NCI-H524 (cell line): ENCODE results near the gene CBLN3.

ENCODE experiments used
- DNase-seq, 2 experiments: peaks; one replicate each; lab custom pipeline; 2025; lab: John Stamatoyannopoulos, UW

CBLN3 gene

GRCh38 chr14:24426150-24426911 is 3.1 kb downstream of the CBLN3 start:
- no peak for DNase-seq

GRCh38 chr14:24425704-24426103 is 3.8 kb downstream of the CBLN3 start:
- DNase-seq, result no peak

- DNase-seq, result no peak
Observed at GRCh38 chr14:24422694-24423601, 6.5 kb downstream of the CBLN3 start.

- no peak for DNase-seq
Observed at GRCh38 chr14:24422261-24422660, 7.2 kb downstream of the CBLN3 start.

- DNase-seq, result no peak
Observed at GRCh38 chr14:24418492-24418873, 11.0 kb downstream of the CBLN3 start.

GRCh38 chr14:24417832-24418491 is 11.5 kb downstream of the CBLN3 start:
- no peak for DNase-seq

GRCh38 chr14:24416932-24417619 is 12.4 kb downstream of the CBLN3 start:
- no peak for DNase-seq

GRCh38 chr14:24416254-24416931 is 13.1 kb downstream of the CBLN3 start:
- DNase-seq, result no peak

GRCh38 chr14:24415421-24416253 is 13.8 kb downstream of the CBLN3 start:
- DNase-seq, result no peak

- no peak for DNase-seq
Observed at GRCh38 chr14:24414732-24415420, 14.6 kb downstream of the CBLN3 start.

GRCh38 chr14:24414077-24414476 is 15.4 kb downstream of the CBLN3 start:
- DNase-seq, result no peak

GRCh38 chr14:24411443-24412389 is 17.8 kb downstream of the CBLN3 start:
- DNase-seq, result peak; percentile 42 to 77

GRCh38 chr14:24409956-24410355 is 19.5 kb downstream of the CBLN3 start:
- no peak for DNase-seq

GRCh38 chr14:24409192-24409591 is 20.3 kb downstream of the CBLN3 start:
- DNase-seq, result peak; percentile 65 to 91

- peak; percentile 97 to 98 for DNase-seq
Observed at GRCh38 chr14:24408764-24409163, 20.7 kb downstream of the CBLN3 start.

GRCh38 chr14:24407608-24408325 is 21.7 kb downstream of the CBLN3 start:
- DNase-seq, result no peak

GRCh38 chr14:24406416-24406815 is 23.1 kb downstream of the CBLN3 start:
- DNase-seq, result no peak

- no peak for DNase-seq
Observed at GRCh38 chr14:24404814-24405213, 24.7 kb downstream of the CBLN3 start.
